Adrenal gland (tissue), 5 donors: ENCODE results near the gene MYO9A.

Experiments
- POLR2A ChIP-seq, 2 donors: fragments of 450-650 bp; IDR thresholded peaks; one replicate each; pipeline ENCODE4 v1.6.1; 2017; ENCODE audit warnings: antibody characterized with exemption in 2 of 2, mild to moderate bottlenecking in 2 of 2, moderate library complexity in 1 of 2
- TF ChIP-seq, protein P1 (sequence below), 6 experiments: fragments of 450-650 bp in 4 of 6; fragments of 200-600 bp in 2 of 6; sonication (generic) in 1 of 6; IDR thresholded peaks; 1 replicate in 5 of 6; 2 replicates in 1 of 6; pipeline versions ENCODE4 v1.5.1 to v1.8.0; 2016 to 2021; ENCODE audit warnings: antibody characterized with exemption in 6 of 6, mild to moderate bottlenecking in 2 of 6, moderate library complexity in 1 of 6
- donor health status: DM: no; HTN: no; CAD: no.

DNA sequence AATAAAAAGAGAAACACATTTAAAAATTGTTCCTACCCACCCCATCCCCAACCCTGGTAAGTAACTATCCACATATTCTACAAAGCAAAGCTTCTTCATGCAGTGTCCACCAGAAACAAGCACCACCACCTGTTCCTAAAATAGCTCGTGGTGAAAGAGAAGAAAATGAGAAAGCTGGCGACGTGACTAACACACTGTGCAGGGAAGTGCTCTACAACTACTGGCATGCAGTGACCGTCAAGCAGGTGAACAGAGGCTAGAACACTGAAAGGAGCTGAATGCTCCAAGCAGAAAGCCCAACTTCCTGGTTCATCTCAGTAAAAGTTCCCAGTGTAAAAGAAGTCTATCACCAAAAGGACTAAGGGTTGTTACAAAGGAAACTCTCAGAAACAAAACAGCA, 226.9 kb downstream of the MYO9A start:
- TF ChIP-seq, protein P1, sequence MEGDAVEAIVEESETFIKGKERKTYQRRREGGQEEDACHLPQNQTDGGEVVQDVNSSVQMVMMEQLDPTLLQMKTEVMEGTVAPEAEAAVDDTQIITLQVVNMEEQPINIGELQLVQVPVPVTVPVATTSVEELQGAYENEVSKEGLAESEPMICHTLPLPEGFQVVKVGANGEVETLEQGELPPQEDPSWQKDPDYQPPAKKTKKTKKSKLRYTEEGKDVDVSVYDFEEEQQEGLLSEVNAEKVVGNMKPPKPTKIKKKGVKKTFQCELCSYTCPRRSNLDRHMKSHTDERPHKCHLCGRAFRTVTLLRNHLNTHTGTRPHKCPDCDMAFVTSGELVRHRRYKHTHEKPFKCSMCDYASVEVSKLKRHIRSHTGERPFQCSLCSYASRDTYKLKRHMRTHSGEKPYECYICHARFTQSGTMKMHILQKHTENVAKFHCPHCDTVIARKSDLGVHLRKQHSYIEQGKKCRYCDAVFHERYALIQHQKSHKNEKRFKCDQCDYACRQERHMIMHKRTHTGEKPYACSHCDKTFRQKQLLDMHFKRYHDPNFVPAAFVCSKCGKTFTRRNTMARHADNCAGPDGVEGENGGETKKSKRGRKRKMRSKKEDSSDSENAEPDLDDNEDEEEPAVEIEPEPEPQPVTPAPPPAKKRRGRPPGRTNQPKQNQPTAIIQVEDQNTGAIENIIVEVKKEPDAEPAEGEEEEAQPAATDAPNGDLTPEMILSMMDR (IDR thresholded peaks at IDR 0.05), result no peak
- TF ChIP-seq POLR2A (IDR thresholded peaks at IDR 0.05), result no peak
